ENCODE measurements around the gene SLC10A2.

GRCh38 chr13:103101901-103102300, 35.7 kb upstream of the SLC10A2 start:
- TF ChIP-seq CTCF (IDR thresholded peaks at IDR 0.05; ENCODE audit: low read length) (no peak), EZH2 (IDR thresholded peaks at IDR 0.05; ENCODE audit: borderline replicate concordance, low read length) (no peak)
